ENCODE data around the gene SH3GL1. TPM values are rescaled to one million over a fixed set of nuclear protein-coding genes. Genes with fewer than 3 reads are reported as not detected.

Gene SH3GL1
- total RNA-seq, 1 experiment from 2014 or later, result 108 TPM

DNA sequence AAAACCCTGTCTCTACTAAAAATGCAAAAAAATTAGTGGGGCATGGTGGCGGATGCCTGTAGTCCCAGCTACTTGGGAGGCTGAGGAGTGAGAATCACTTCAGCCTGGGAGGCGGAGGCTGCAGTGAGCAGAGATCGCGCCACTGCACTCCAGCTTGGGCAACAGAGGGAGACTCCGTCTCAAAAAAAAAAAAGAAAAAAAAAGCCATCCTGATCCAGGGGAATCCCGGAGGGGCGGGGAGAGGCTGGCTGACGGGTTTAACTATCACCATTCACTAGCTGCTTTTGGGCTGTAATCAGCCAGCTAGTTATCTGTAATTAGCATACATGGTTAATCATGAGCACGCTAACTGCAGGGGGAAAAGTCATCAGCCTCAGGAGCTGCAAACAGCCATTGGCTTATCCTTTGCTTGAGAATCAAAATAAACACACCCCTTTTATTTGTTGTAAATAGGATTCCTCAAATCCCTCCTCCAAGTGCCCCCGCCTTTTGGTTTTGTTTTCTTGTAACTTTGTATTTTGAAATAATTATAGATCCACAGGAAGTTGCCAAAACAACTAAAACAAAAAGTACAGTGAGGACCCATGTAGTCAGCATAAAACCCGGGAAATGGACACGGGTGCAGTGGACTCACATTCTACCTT is 86.4 kb downstream of the SH3GL1 start:
- Histone ChIP-seq H3K36me3 (ENCODE audit: insufficient read depth, low read length, poor library complexity, severe bottlenecking) (no peaks in the 10 kb centered on the region), H3K9me3 (ENCODE audit: low read depth, low read length, poor library complexity, severe bottlenecking) (no peaks in the 10 kb centered on the region), H3K27ac (ENCODE audit: low read depth, low read length, poor library complexity, severe bottlenecking) (no peak overlapping the region), H3K4me3 (ENCODE audit: low read depth, low read length, poor library complexity, severe bottlenecking) (no peak overlapping the region), H3K27me3 (replicated peaks; ENCODE audit: insufficient read depth, low read depth, low read length, poor library complexity) (no peaks in the 10 kb centered on the region), H3K4me1 (ENCODE audit: insufficient read depth, low read length, poor library complexity, severe bottlenecking) (no peaks in the 10 kb centered on the region)
- no peak for DNase-seq (ENCODE audit: low spot score)
- intact Hi-C loops (cut with micrococcal nuclease; ENCODE audit: unreplicated experiment), result no loop called here
- BruUV-seq (replicated peaks), result no TSS peak
- POLR2A ChIA-PET (ENCODE audit: low non-redundant PET), result interaction anchor here (0.7 kb wide), 1 partner anchor 1753 kb away, joined by 4 read pairs; no protein-coding TSS in a partner anchor
- TF ChIP-seq CTCF (conservative IDR thresholded peaks at IDR 0.05; ENCODE audit: low read depth, low read length), result no peak
- TF ChIP-seq EZH2 (IDR thresholded peaks at IDR 0.05; ENCODE audit: borderline replicate concordance, low read depth, low read length, poor library complexity, severe bottlenecking), result no peak
- CTCF ChIA-PET, result no interaction called here

Small RNA genes lying within 50 kb of the gene (microRNA-seq; reads per million reads assigned to microRNA genes)
- gene MIR4746, result 86.3 reads per million, percentile 62 among the genes with 10 or more reads in this experiment

Other genes starting within 250 kb of the SH3GL1 start
- gene CREB3L3, start 246.9 kb downstream of the SH3GL1 start, total RNA-seq (2021), result not detected in 2 replicates
- 36.3 and 39.3 TPM in 2 replicates for gene SIRT6, start 218.0 kb downstream of the SH3GL1 start, total RNA-seq (2021)
- gene ANKRD24, start 217.9 kb downstream of the SH3GL1 start, total RNA-seq (2021), result 10.9 and 12.2 TPM in 2 replicates
- gene EBI3, start 171.0 kb downstream of the SH3GL1 start, total RNA-seq (2021), result 1.5 and 2.0 TPM in 2 replicates
- gene YJU2, start 153.5 kb downstream of the SH3GL1 start, total RNA-seq (2021), result 33.3 and 34.7 TPM in 2 replicates
- gene SHD, start 121.3 kb downstream of the SH3GL1 start, total RNA-seq (2021), result not detected in 2 replicates
- not detected in 2 replicates for gene TMIGD2, start 98.2 kb downstream of the SH3GL1 start, total RNA-seq (2021)
- gene FSD1, start 95.9 kb downstream of the SH3GL1 start, total RNA-seq (2021), result 10.4 and 14.4 TPM in 2 replicates
- gene STAP2, start 61.7 kb downstream of the SH3GL1 start, total RNA-seq (2021), result 2.0 and 3.0 TPM in 2 replicates
- gene MPND, start 57.0 kb downstream of the SH3GL1 start, total RNA-seq (2021), result 22.6 and 26.3 TPM in 2 replicates
- 115 and 119 TPM in 2 replicates for gene CHAF1A, start 2.1 kb upstream of the SH3GL1 start, total RNA-seq (2021)
- 49.1 and 56.1 TPM in 2 replicates for gene UBXN6, start 57.2 kb upstream of the SH3GL1 start, total RNA-seq (2021)
- gene HDGFL2, start 71.8 kb upstream of the SH3GL1 start, total RNA-seq (2021), result 89.6 and 94.8 TPM in 2 replicates
- gene PLIN4, start 117.9 kb upstream of the SH3GL1 start, total RNA-seq (2021), result 1.0 and 1.3 TPM in 2 replicates
- gene PLIN5, start 134.7 kb upstream of the SH3GL1 start, total RNA-seq (2021), result 3.0 and 6.8 TPM in 2 replicates
- gene LRG1, start 139.5 kb upstream of the SH3GL1 start, total RNA-seq (2021), result 0.20 TPM in 1 of 2 replicates, not detected in the other
- gene SEMA6B, start 159.1 kb upstream of the SH3GL1 start, total RNA-seq (2021), result 9.2 and 12.2 TPM in 2 replicates
- 24.7 and 25.4 TPM in 2 replicates for gene TNFAIP8L1, start 239.0 kb upstream of the SH3GL1 start, total RNA-seq (2021)